Left lung (tissue), 10 donors: ENCODE results near the gene C18orf32. TPM values are rescaled to one million over a fixed set of nuclear protein-coding genes. Genes with fewer than 3 reads are reported as not detected.

Experiments used
- ATAC-seq: fragments of 200-7000 bp; cut with Tn5 transposase; one replicate; pipeline ENCODE4 v1.9.1; 2020; ENCODE audit warnings: moderate library complexity
- DNase-seq, 4 donors: peaks; one replicate each; pipeline ENCODE4 v3.0.0-alpha.2; 2013 to 2020
- H3K27ac ChIP-seq, 2 donors: fragments of 200-600 bp; sonication (generic) in 1 of 2; one replicate each; pipeline versions ENCODE4 v1.5.0 to v1.8.0; 2020 to 2021
- H3K27me3 ChIP-seq, 2 donors: fragments of 200-600 bp; sonication (generic) in 1 of 2; one replicate each; pipeline versions ENCODE4 v1.5.0 to v1.8.0; 2020 to 2021
- H3K36me3 ChIP-seq, 2 donors: fragments of 200-600 bp; sonication (generic) in 1 of 2; one replicate each; pipeline versions ENCODE4 v1.5.0 to v1.8.0; 2020 to 2021
- H3K4me1 ChIP-seq, 2 donors: fragments of 200-600 bp; one replicate each; pipeline ENCODE4 v1.8.0; 2021
- H3K4me3 ChIP-seq, 2 donors: fragments of 200-600 bp; sonication (generic) in 1 of 2; one replicate each; pipeline versions ENCODE4 v1.5.0 to v1.8.0; 2020 to 2021; ENCODE audit warnings: mild to moderate bottlenecking in 1 of 2
- H3K9me3 ChIP-seq, 2 donors: fragments of 200-600 bp; sonication (generic) in 1 of 2; one replicate each; pipeline versions ENCODE4 v1.5.0 to v1.8.0; 2020 to 2021
- CTCF ChIP-seq, 2 donors: fragments of 200-600 bp; sonication (generic) in 1 of 2; IDR thresholded peaks; one replicate each; pipeline versions ENCODE4 v1.5.0 to v1.8.0; 2021; ENCODE audit warnings: antibody characterized with exemption in 2 of 2
- intact Hi-C, 2 donors: fragments of 100-400 bp; cut with DNase I; formaldehyde crosslinking; loops; one replicate each; pipeline versions ENCODE4 v1.11.2 to v1.14.2; 2022
- polyA plus RNA-seq, 6 donors: library from polyadenylated mRNA; unstranded; fragments of 120-200 nt; gene quantifications; one replicate each; pipeline ENCODE4 v1.2.1, GENCODE V29; 2013; ENCODE audit not compliant: insufficient read length in 6 of 6
- total RNA-seq, 2 donors: library from RNA; stranded (reverse); fragmentation: NEBNext Ultra II Directional; extraction: Animal tissue kit (Norgen Biotek cat#: 25700); gene quantifications; one replicate each; pipeline ENCODE4 v1.2.1, GENCODE V29; 2021
- donor health status: DM: no; HTN: yes; CAD: no.
- donor health status: DM: no; HTN: no; CAD: no.

C18orf32 gene
- total and polyA plus RNA-seq, 8 donors, result 22.3 to 78.6 (median 25.6) TPM

- TF ChIP-seq CTCF (IDR thresholded peaks at IDR 0.05), result no peak
- DNase-seq (no peak), ATAC-seq (no peak)
- H3K4me1 ChIP-seq, result no peaks in the 10 kb centered on the region
- no peaks in the 10 kb centered on the region for H3K36me3 ChIP-seq
- intact Hi-C loops, result no loop called here
- no peak overlapping the region for H3K27ac ChIP-seq
- no peaks in the 10 kb centered on the region for H3K27me3 ChIP-seq
- no peak overlapping the region for H3K4me3 ChIP-seq
- H3K9me3 ChIP-seq, result no peaks in the 10 kb centered on the region
These were observed 19.9 kb downstream of the C18orf32 start for GRCh38 chr18:49467019-49467563.

GRCh38 chr18:49464718-49465598, 22.1 kb downstream of the C18orf32 start:
- no peak for TF ChIP-seq CTCF (IDR thresholded peaks at IDR 0.05)
- intact Hi-C loops, result no loop called here
- H3K27ac ChIP-seq, result no peak overlapping the region
- no peaks in the 10 kb centered on the region for H3K27me3 ChIP-seq
- H3K4me1 ChIP-seq, result peaks cover 0 to 10% of the 10 kb centered on the region in 2 donors
- DNase-seq (no peak), ATAC-seq (no peak)
- no peaks in the 10 kb centered on the region for H3K9me3 ChIP-seq
- no peaks in the 10 kb centered on the region for H3K36me3 ChIP-seq
- no peak overlapping the region for H3K4me3 ChIP-seq

GRCh38 chr18:49461602-49461977, 25.4 kb downstream of the C18orf32 start:
- H3K4me1 ChIP-seq, result peaks cover 0 to 29% of the 10 kb centered on the region in 2 donors
- intact Hi-C loops, result no loop called here
- no peaks in the 10 kb centered on the region for H3K36me3 ChIP-seq
- H3K9me3 ChIP-seq, result no peaks in the 10 kb centered on the region
- no peak for ATAC-seq
- no peak for DNase-seq
- TF ChIP-seq CTCF (IDR thresholded peaks at IDR 0.05), result no peak
- H3K27ac ChIP-seq, result no peak overlapping the region
- H3K27me3 ChIP-seq, result no peaks in the 10 kb centered on the region
- no peak overlapping the region for H3K4me3 ChIP-seq

- no peaks in the 10 kb centered on the region for H3K27me3 ChIP-seq
- H3K36me3 ChIP-seq, result no peaks in the 10 kb centered on the region
- peak; percentile 4 for ATAC-seq
- H3K4me1 ChIP-seq, result peaks cover 0 to 29% of the 10 kb centered on the region in 2 donors
- no peak for DNase-seq
- peak overlapping the region; percentile 92 to 95 for H3K4me3 ChIP-seq
- no peaks in the 10 kb centered on the region for H3K9me3 ChIP-seq
- intact Hi-C loops, result no loop called here
- H3K27ac ChIP-seq, result peak overlapping the region in 1 of 2 donors; percentile 84
- no peak for TF ChIP-seq CTCF (IDR thresholded peaks at IDR 0.05)
These were observed 25.9 kb downstream of the C18orf32 start for GRCh38 chr18:49460976-49461601.
